ENCODE results near the gene GAREM1.

GAREM1 gene

DNA sequence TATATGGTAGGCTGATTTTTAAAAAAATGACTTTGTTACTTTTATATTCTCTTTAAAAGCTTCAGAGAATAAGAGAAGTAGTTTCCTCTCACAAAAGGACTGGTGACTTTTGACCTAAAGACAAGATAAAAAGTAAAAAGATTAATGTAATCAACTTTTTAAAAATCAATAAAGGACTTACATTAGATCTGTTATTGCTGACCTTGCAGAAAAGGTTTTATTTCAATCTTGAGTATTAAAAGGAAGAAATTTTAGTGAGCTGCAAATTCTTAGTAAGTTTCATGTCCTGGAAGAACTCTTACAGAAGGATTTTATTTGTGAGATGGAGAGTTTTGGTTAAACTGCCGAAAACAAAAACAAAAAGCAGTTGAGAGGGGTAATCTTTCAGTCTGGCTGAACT is 2.2 kb upstream of the GAREM1 start:
- no peak overlapping the region for H3K4me3 ChIP-seq (ENCODE audit: control insufficient read depth, low read depth, low read length)
- TF ChIP-seq, protein P1, sequence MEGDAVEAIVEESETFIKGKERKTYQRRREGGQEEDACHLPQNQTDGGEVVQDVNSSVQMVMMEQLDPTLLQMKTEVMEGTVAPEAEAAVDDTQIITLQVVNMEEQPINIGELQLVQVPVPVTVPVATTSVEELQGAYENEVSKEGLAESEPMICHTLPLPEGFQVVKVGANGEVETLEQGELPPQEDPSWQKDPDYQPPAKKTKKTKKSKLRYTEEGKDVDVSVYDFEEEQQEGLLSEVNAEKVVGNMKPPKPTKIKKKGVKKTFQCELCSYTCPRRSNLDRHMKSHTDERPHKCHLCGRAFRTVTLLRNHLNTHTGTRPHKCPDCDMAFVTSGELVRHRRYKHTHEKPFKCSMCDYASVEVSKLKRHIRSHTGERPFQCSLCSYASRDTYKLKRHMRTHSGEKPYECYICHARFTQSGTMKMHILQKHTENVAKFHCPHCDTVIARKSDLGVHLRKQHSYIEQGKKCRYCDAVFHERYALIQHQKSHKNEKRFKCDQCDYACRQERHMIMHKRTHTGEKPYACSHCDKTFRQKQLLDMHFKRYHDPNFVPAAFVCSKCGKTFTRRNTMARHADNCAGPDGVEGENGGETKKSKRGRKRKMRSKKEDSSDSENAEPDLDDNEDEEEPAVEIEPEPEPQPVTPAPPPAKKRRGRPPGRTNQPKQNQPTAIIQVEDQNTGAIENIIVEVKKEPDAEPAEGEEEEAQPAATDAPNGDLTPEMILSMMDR (conservative IDR thresholded peaks at IDR 0.05; ENCODE audit: control insufficient read depth, insufficient read depth, low read depth, low read length): no peak
- DNase-seq (ENCODE audit: low read depth): no peak

DNA sequence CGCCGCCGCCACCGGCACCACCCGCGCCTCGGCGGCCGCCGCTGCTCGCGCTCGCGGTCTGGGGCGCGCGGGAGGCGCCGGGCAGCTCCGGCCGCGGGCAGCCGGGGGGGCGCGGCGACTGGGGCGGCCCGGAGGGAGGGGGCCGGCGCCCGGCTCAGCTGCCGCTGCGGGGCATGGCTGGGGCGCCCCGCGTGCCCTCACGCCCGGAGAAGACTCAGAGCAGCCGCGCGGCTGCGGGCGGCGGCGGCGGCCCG is 295 bp downstream of the GAREM1 start:
- TF ChIP-seq, protein P1 (conservative IDR thresholded peaks at IDR 0.05; ENCODE audit: control insufficient read depth, insufficient read depth, low read depth, low read length): no peak
- DNase-seq (ENCODE audit: low read depth): no peak
- H3K4me3 ChIP-seq (ENCODE audit: control insufficient read depth, low read depth, low read length): peak overlapping the region; percentile 72

DNA sequence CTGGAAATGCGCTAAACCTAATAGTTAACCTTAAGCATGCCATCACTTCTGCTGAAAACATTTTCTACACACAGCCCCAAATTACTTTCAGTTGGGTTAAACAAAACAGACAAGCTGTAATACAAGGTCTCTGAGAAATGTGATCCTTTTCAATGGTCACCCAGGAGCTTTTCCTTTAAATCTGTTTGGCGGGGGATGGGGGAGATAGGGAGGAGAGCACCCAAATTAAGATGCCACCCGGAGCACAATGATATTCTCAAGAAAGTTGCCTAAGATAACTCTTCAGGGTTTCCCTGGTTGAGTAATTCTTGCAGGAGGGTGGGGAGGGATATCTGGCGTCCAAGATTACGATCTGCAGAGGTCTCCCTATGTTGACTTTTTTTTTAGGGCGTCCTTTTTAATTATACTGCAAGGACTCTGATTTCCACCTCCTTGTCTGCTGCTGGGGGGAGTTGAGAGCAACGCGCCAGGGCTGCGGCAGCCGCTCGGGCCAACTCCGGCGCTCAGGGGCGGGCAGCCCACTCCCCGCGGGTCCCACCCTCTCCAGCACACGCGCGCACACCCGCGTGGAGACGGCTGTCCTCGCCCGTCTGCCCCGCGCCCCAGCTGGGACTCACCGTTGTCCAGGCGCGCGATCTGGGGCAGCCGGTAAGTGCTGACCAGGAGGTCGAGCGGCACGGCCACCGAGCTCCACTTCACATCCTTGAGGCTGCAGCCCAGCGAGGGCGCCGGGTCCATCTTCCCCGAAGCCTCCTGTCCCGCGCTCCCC is 807 bp downstream of the GAREM1 start:
- TF ChIP-seq, protein P1 (conservative IDR thresholded peaks at IDR 0.05; ENCODE audit: control insufficient read depth, insufficient read depth, low read depth, low read length): no peak
- peak; percentile 42 for DNase-seq (ENCODE audit: low read depth)
- peak overlapping the region; percentile 72 for H3K4me3 ChIP-seq (ENCODE audit: control insufficient read depth, low read depth, low read length)

DNA sequence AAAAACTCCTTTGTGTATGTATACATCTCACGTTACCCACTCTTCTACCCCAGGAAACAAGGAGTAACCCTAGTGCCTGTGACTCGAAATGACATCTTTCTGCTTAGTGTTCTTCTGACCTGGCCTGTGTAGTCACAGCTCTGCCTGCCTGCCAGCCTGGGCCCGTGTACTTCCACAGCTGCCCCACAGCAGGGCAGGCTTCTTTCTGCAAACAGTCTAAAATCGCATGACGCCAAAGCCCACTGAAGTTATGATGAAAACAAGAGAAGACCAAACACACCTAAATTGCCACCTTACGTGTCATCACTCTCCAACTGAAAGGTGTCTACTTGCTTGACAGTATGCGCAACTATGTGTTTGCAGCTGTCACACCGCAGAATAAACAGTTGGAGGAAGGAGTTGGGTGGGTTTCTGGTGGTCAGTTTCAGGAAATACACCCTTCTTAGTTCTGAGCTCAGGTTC is 1.5 kb downstream of the GAREM1 start:
- TF ChIP-seq, protein P1 (conservative IDR thresholded peaks at IDR 0.05; ENCODE audit: control insufficient read depth, insufficient read depth, low read depth, low read length): peak; percentile 29
- H3K4me3 ChIP-seq (ENCODE audit: control insufficient read depth, low read depth, low read length): peak overlapping the region; percentile 72
- peak; percentile 55 for DNase-seq (ENCODE audit: low read depth)

DNA sequence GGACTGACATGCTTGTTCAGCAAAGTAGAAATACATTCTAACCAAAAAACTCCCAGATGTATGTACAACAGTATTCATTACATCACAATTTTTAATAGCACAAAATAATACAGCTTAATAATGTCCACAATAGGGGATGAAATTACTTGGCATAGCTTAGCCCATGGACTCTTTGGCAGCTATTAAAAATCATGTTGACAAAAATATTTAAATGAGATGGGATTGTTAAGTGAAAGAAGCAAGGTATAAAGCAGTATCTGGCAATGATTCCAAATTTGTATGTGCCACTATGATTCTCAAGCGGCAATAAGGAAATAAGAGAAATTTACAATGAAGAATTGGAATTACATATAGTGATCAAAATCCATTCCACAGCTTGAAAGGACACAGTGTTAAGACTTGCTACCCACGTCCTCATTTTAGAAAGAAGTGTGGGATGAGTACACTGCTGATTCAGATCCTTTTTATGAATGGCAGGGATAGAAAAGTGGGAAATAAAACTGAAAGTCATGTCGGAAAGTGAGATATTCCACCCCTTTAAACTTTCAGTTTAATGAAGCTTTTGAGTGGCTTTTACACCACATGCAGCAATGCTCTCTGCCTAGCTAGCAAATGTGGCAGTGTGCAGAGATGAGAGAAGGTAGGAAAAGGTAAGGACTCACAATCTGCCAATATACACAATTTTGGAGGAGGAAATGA is 2.4 kb downstream of the GAREM1 start:
- DNase-seq (ENCODE audit: low read depth): peak; percentile 5
- TF ChIP-seq, protein P1 (conservative IDR thresholded peaks at IDR 0.05; ENCODE audit: control insufficient read depth, insufficient read depth, low read depth, low read length): no peak
- H3K4me3 ChIP-seq (ENCODE audit: control insufficient read depth, low read depth, low read length): peak overlapping the region; percentile 26

DNA sequence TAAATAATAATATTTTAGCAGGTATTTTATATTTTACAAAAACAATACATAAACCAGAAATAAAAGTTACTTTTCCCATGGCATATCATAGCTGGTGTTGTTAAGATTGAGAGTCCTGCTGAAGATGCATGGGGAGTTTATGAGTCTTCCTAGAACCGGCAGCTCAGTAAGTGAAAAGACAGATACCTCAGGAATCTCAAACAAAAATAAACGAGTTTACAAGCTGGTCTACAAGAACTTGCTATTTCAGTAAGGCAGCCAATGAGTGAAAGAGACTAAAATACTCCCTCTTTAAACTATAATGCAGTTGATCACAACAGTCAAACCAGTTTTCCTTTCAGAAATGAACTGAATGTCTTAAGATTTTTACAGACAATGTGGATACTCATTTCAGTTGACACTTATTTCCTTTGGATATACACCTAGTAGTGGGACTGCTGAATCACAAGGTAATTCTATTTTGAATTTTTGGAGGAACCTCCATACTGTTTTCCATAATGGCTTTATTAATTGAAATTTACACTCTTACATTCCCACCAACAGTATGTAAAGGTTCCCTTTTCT is 8.9 kb downstream of the GAREM1 start:
- no peak overlapping the region for H3K4me3 ChIP-seq (ENCODE audit: control insufficient read depth, low read depth, low read length)
- peak; percentile 5 for DNase-seq (ENCODE audit: low read depth)
- TF ChIP-seq, protein P1 (conservative IDR thresholded peaks at IDR 0.05; ENCODE audit: control insufficient read depth, insufficient read depth, low read depth, low read length): peak; percentile 13

Data from fibroblast of mammary gland (primary cell).